Thyroid gland (tissue), 4 donors: ENCODE results near the gene ORMDL3. TPM values are rescaled to one million over a fixed set of nuclear protein-coding genes. Genes with fewer than 3 reads are reported as not detected.

Experiments used
- DNase-seq, 2 donors: peaks; one replicate each; pipeline ENCODE4 v3.0.0-alpha.2; 2019
- H3K27ac ChIP-seq, 3 donors: fragments of 200-600 bp; sonication (generic); 1 replicate in 2 of 3; 2 replicates in 1 of 3; pipeline ENCODE4 v1.5.1; 2016 to 2019; ENCODE audit warnings: mild to moderate bottlenecking in 1 of 3, moderate library complexity in 1 of 3
- H3K27me3 ChIP-seq: fragments of 200-600 bp; sonication (generic); one replicate; pipeline ENCODE4 v1.5.1; 2019
- H3K36me3 ChIP-seq, 2 donors: fragments of 200-600 bp; sonication (generic); one replicate each; pipeline ENCODE4 v1.5.1; 2016 to 2019
- H3K4me1 ChIP-seq, 2 donors: fragments of 200-600 bp; sonication (generic); one replicate each; pipeline ENCODE4 v1.5.1; 2017 to 2019
- H3K4me3 ChIP-seq, 3 donors: fragments of 200-600 bp; sonication (generic); replicated peaks in 1 of 3; 1 replicate in 2 of 3; 2 replicates in 1 of 3; pipeline ENCODE4 v1.5.1; 2016; ENCODE audit warnings: mild to moderate bottlenecking in 1 of 3
- H3K9me3 ChIP-seq: fragments of 200-600 bp; sonication (generic); one replicate; pipeline ENCODE4 v1.5.1; 2017
- CTCF ChIP-seq, 6 experiments: fragments of 200-600 bp in 3 of 6; fragments of 450-650 bp in 3 of 6; sonication (generic) in 3 of 6; IDR thresholded peaks; one replicate each; pipeline ENCODE4 v1.5.1; 2016 to 2019; ENCODE audit warnings: antibody characterized with exemption in 6 of 6, mild to moderate bottlenecking in 2 of 6, inconsistent platforms in 1 of 6, moderate library complexity in 1 of 6
- POLR2A ChIP-seq, 2 donors: fragments of 450-650 bp; IDR thresholded peaks; one replicate each; pipeline ENCODE4 v1.6.1; 2017; ENCODE audit warnings: antibody characterized with exemption in 2 of 2, mild to moderate bottlenecking in 2 of 2, moderate library complexity in 1 of 2
- WGBS, 2 donors: methylation state at CpG; one replicate each; pipeline ENCODE4 v1.1.5; 2017; 5-methylcytosine and 5-hydroxymethylcytosine counted together
- intact Hi-C: fragments of 100-400 bp; cut with DNase I; formaldehyde crosslinking; loops from one replicate; pipeline ENCODE4 v1.15.1; 2023
- total RNA-seq, 4 donors: library from RNA; depleted of rRNA; stranded (reverse); fragments of >200 nt; gene quantifications; one replicate each; pipeline ENCODE4 v1.2.3, GENCODE V29; 2016

ORMDL3 gene
- total RNA-seq, 4 donors from 2014 or later: 81.4 to 125 (median 99.0) TPM

GRCh38 chr17:39928858-39929645 is 1.7 kb upstream of the ORMDL3 start:
- Histone ChIP-seq H3K36me3 (no peaks in the 10 kb centered on the region), H3K9me3 (no peaks in the 10 kb centered on the region), H3K27me3 (no peaks in the 10 kb centered on the region), H3K27ac (peak overlapping the region; percentile 94 to 95 (median 95)), H3K4me3 (no peak overlapping the region), H3K4me1 (peaks cover 27 to 46% of the 10 kb centered on the region in 2 donors)
- intact Hi-C loops: loop anchor here (2.0 kb wide), 1 partner anchor 22 kb away; no protein-coding TSS in a partner anchor
- no peak for TF ChIP-seq CTCF (IDR thresholded peaks at IDR 0.05)
- 59 to 66% methylated on average over 8 of the region's 8 CpGs for WGBS, 2 donors
- DNase-seq: no peak

GRCh38 chr17:39927929-39928857 is 792 bp upstream of the ORMDL3 start:
- TF ChIP-seq POLR2A (IDR thresholded peaks at IDR 0.05) (peak in 1 of 2 donors; percentile 10), CTCF (IDR thresholded peaks at IDR 0.05) (peak in 1 of 6 experiments; percentile 31)
- 15 to 24% methylated on average over 9 to 15 of the region's 17 CpGs for WGBS, 2 donors
- peak; percentile 87 to 90 for DNase-seq
- Histone ChIP-seq H3K36me3 (peaks cover 5 to 8% of the 10 kb centered on the region in 2 donors), H3K4me1 (peaks cover 27 to 48% of the 10 kb centered on the region in 2 donors), H3K27me3 (no peaks in the 10 kb centered on the region), H3K4me3 (peak overlapping the region; percentile 2 to 98 (median 29)), H3K27ac (peak overlapping the region; percentile 94 to 95 (median 95)), H3K9me3 (no peaks in the 10 kb centered on the region)
- intact Hi-C loops: loop anchor here (2.0 kb wide), 1 partner anchor 23 kb away; no protein-coding TSS in a partner anchor

GRCh38 chr17:39926588-39927100 is 757 bp downstream of the ORMDL3 start:
- peak; percentile 56 to 69 for DNase-seq
- 1 to 3% methylated on average over 8 to 14 of the region's 15 CpGs for WGBS, 2 donors
- Histone ChIP-seq H3K27ac (peak overlapping the region in 2 of 3 donors; percentile 95), H3K9me3 (no peaks in the 10 kb centered on the region), H3K27me3 (no peaks in the 10 kb centered on the region), H3K4me3 (peak overlapping the region; percentile 96 to 98 (median 98)), H3K36me3 (peaks cover 20 to 23% of the 10 kb centered on the region in 2 donors), H3K4me1 (peaks cover 27 to 48% of the 10 kb centered on the region in 2 donors)
- intact Hi-C loops: no loop called here
- TF ChIP-seq POLR2A (IDR thresholded peaks at IDR 0.05): no peak
- TF ChIP-seq CTCF (IDR thresholded peaks at IDR 0.05): no peak

GRCh38 chr17:39926135-39926587 is 1.2 kb downstream of the ORMDL3 start:
- WGBS, 2 donors: 20 to 31% methylated on average over 4 of the region's 4 CpGs
- Histone ChIP-seq H3K9me3 (no peaks in the 10 kb centered on the region), H3K27ac (peak overlapping the region in 2 of 3 donors; percentile 95), H3K36me3 (peaks cover 22 to 28% of the 10 kb centered on the region in 2 donors), H3K4me3 (peak overlapping the region in 1 of 3 donors; percentile 98), H3K4me1 (peaks cover 27 to 48% of the 10 kb centered on the region in 2 donors), H3K27me3 (no peaks in the 10 kb centered on the region)
- intact Hi-C loops: no loop called here
- TF ChIP-seq POLR2A (IDR thresholded peaks at IDR 0.05) (no peak), CTCF (IDR thresholded peaks at IDR 0.05) (no peak)
- no peak for DNase-seq
